WI38 (cell line): ENCODE data around the gene PIEZO1.
A peak's percentile ranks its signal among the peaks of the same experiment; 100 is the strongest.

Experiments used
- H3K4me3 ChIP-seq: 2 replicates; pipeline ENCODE4 v1.5.1; 2011; ENCODE audit warnings: low read depth, mild to moderate bottlenecking, control low read depth, low read length
- TF ChIP-seq, protein P1 (sequence below): IDR thresholded peaks from 2 replicates; pipeline ENCODE4 v1.5.1; 2012; ENCODE audit warnings: low read depth, mild to moderate bottlenecking, control low read depth, low read length

Gene PIEZO1

DNA sequence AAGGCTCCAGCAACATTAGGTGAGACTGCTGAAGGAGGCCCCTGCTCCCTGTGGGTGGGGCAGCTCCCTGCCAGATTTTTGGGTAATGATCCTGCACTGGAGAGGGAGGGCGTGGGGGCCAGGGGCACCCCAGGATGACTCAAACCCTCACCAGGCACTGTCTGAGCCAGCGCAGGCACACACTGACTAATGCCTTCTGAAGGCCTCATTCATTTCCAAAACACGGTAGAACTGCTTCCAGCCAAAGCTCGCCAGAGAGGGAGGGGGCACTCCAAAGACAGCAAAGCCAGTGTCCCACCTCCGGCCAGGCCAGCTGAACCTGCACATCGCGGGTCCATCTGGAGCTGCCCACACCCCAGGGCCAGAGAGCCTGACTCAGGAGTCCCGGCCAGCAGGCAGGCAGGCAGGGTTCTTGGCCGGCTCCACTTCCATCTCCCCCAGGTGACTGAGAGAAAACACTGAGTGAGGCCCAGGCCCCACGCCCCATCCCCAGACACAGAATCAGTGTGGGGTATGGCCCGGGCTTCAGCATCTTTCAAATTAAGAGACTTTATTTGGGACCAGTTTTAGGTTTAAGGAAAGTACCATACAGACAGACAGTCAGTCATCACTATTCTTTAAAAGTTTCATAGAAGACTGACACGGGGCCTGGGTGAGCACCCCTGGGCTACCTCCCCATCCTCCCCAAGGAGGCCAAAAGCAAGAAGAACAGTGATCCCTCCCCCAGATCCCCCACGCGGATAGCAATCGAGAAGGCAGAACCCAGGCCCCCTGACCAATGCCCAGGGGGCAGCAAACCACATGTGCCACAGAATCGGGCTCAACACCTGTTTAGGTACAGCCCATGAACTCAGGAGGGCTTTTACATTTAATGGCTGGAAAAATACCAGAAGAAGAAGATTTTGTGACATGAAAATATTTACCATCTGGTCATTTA, 2.3 kb downstream of the PIEZO1 start:
- H3K4me3 ChIP-seq = peak overlapping the region; percentile 70
- TF ChIP-seq, protein P1, sequence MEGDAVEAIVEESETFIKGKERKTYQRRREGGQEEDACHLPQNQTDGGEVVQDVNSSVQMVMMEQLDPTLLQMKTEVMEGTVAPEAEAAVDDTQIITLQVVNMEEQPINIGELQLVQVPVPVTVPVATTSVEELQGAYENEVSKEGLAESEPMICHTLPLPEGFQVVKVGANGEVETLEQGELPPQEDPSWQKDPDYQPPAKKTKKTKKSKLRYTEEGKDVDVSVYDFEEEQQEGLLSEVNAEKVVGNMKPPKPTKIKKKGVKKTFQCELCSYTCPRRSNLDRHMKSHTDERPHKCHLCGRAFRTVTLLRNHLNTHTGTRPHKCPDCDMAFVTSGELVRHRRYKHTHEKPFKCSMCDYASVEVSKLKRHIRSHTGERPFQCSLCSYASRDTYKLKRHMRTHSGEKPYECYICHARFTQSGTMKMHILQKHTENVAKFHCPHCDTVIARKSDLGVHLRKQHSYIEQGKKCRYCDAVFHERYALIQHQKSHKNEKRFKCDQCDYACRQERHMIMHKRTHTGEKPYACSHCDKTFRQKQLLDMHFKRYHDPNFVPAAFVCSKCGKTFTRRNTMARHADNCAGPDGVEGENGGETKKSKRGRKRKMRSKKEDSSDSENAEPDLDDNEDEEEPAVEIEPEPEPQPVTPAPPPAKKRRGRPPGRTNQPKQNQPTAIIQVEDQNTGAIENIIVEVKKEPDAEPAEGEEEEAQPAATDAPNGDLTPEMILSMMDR = no peak

DNA sequence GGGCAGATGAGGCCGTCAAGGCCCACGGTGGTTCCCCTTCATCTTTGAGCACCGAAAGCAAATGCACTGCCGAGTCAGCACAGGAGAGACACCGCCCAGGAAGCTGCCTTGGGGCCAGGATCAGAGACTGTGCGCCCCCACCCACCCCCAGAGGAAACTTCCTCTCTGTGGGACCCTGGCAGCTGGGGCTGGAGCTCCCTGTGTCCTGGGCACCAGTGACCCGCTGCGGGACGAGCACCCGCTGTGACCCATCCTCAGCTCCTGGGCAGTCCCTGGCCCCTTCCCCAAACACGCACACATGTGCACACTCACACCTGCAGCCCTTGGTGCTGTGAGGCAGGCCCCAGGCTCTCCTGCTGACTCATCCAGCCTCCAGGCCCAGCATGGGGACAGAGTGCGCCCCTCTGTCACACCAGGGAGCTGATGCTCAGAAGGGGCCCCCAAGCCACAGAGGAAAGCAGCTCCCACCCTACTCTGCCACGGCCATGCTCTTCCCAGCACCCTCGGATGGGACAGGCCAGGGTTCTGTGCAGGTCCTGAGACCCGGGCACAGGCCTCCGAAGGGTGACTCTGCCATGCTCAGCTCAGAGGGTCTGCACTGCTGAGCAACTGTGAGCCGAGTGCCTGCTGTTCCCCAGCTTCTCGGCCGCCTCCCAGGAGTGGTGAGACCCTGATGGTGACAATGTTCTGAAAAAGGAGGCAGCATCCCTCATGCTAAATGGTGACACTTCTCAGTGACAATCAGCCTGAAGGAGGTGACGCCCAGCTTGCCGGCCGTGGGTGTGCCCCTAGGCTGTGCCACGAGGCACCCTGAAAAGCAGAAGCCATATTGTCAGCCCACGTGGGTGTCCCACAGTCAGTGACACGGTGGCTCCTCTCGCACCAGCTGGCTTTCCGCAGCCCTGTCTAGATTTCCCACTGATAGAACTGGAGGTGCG, 3.6 kb downstream of the PIEZO1 start:
- no peak overlapping the region for H3K4me3 ChIP-seq
- TF ChIP-seq, protein P1 = no peak

DNA sequence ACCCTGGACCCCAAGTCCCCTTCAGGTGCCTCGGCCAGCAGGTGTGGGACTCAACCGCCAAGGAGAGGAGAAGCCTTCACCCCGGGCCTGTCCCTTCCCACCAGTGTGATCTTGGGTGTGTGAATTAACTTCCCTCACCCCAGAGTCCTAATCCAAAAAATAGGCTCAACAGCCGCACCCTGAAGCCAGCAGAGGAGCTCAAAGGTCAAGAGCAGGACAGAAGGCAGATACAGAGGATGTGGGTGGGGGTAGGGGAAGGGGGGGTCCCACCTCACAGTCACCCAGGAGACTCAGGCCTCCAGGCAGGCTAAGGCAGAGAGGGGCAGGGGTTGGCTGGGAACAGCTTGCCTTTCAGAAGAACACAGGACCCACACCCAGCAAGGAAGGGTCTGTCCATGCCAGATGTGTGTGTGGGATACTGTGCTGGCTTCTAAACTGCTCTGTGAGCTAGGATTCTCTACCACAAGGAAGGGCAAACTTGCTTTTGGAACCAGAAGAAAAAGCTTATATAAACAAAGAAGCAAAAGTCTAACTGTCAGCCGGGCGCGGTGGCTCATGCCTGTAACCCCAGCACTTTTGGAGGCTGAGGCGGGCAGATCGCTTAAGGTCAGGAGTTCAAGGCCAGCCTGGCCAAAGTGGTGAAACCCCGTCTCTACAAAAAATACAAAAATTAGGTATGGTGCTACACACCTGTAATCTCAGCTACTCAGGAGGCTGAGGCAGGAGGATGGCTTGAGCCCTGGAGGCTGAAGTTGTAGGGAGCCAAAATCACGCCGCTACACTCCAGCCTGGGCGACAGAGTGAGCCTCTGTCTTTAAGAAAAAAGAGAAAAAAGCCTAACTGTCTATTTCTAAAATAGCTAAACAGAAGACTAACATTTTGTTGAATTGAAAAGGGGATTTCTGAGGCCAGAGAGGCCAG, 4.6 kb downstream of the PIEZO1 start:
- TF ChIP-seq, protein P1 = no peak
- no peak overlapping the region for H3K4me3 ChIP-seq

DNA sequence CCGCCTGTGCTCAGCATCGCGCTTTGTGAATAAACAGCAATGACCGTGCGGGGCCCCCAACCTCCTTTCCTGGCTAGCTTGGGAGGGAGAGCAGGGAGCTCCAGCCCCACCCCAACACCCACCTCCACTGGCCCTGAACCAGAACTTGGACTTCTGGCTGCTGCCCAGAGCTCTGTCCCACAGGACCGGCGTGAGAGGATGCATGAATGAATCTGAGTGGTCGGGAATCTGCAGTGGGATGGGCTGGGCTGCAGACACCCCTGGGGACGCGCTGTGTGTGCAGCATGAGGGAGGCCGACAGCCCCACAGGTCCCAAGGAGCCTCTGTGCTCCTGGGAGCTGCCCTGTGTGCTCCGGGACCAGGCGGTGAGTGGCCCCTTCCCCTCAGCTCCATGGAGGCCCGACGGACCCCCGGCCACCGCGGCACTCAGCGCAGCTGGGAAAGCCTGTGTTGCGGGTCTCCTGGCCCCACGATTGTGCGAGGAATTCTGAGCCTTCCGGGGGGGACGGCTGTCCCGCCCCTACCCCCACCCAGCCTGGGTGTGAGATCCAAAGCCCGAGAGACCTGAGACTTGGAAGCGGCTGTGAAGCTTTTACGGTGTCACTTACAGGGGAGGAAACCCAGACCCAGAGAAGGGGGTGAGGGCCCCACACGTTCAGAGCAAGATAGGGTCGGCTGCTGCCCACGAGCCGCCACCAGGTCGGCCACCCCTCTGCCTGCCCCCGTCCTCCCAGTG, 5.4 kb downstream of the PIEZO1 start:
- TF ChIP-seq, protein P1 = no peak
- H3K4me3 ChIP-seq = no peak overlapping the region

DNA sequence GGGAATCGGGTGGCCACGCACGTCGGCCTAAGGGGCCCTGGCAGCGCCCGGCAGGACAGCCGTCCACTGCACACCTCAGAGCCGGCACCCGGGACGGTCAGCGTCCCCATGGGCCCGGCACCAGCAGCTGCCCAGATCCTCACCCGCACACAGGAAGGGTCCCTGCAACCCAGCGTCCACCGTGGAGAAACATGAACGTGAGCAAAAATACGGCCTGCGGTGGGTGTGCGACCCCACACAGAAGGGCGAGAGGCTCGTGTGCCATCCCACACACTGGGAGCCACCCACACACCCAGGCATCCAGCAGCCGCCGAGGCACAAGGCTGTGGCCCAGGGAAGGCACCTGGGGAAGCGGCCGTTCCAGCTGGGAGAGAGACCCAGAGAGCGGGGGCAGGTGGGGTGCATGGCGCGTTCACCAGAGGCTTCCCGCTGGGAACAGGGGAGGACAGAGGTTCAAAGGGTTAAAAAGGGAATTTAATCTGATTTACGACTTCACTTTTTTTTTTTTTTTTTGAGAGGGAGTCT, 6.4 kb downstream of the PIEZO1 start:
- TF ChIP-seq, protein P1 = no peak
- H3K4me3 ChIP-seq = no peak overlapping the region

DNA sequence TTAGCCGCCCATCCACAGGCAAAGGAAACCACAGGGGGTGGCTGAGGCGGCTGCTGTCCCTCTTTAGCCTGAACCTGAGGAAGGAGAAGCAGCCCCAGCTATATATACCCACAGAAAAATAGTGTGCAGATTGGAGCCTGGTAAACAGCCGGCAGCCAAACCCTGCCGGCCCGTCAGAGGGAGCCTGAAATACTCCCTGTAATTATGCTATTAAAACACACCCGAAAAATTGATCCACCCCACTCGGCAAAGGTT, 6.8 kb downstream of the PIEZO1 start:
- no peak overlapping the region for H3K4me3 ChIP-seq
- TF ChIP-seq, protein P1 = no peak
